Measurements from ENCODE around the gene TBL2. TPM values are rescaled to one million over a fixed set of nuclear protein-coding genes. Genes with fewer than 3 reads are reported as not detected.

The TBL2 gene
- total and polyA plus RNA-seq, 7 experiments from 2014 or later: 19.2 to 40.9 (median 29.0) TPM

DNA sequence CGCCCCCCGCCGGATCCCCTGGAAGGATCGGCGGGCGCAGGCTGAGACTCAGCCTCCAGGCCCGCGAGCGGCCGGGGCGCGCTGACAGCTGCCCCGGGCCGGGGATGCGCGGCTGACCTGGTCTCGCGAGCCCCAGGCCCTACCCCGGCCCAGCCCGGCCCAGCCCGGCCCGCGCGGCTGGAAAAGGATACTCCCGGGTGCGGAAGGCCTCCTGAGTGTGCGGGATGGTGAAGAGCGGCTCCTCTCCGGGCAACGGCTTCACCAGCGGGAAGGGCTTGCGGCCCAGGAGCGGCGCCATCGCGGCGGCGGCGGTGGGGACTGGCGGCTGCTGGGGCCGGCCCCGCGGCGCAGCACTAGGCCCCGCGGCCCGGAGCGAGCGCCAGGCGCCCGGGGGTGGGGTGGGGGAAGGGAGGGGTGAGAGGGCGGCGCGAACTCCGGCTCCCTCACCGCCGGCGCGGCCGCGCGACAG, 56.7 kb downstream of the TBL2 start:
- Histone ChIP-seq H3K27ac (ENCODE audit: low read depth, low read length) (peak overlapping the region; percentile 85), H3K4me3 (ENCODE audit: low read length) (peak overlapping the region; percentile 75), H3K36me3 (ENCODE audit: control insufficient read depth in 2 of 3, insufficient read depth in 3 of 3, low read length in 3 of 3) (peaks cover 0 to 13% (median 0%) of the 10 kb centered on the region in 3 experiments), H3K4me1 (ENCODE audit: control insufficient read depth in 2 of 2, insufficient read depth in 2 of 2, low read length in 2 of 2) (peaks cover 32 to 47% of the 10 kb centered on the region in 2 donors), H3K9me3 (ENCODE audit: control insufficient read depth in 2 of 3, low read length in 3 of 3) (no peaks in the 10 kb centered on the region), H3K27me3 (ENCODE audit: control insufficient read depth in 2 of 2, insufficient read depth in 2 of 2, low read length in 2 of 2) (no peaks in the 10 kb centered on the region)
- DNase-seq (peak in 2 of 9 donors; percentile 12 to 24), ATAC-seq (peak; percentile 46)
- Mint-ChIP-seq H3K27ac (peak overlapping the region in 4 of 9 donors; percentile 95 to 100 (median 97)), H3K9me3 (peaks cover 0 to 2% (median 0%) of the 10 kb centered on the region in 11 donors), H3K36me3 (peaks cover 4 to 23% (median 11%) of the 10 kb centered on the region in 5 donors), H3K4me3 (peak overlapping the region in 9 of 10 donors; percentile 90 to 99 (median 93)), H3K4me1 (peaks cover 54 to 78% (median 68%) of the 10 kb centered on the region in 7 donors), H3K27me3 (no peaks in the 10 kb centered on the region)
- ChIA-PET POLR2A (interaction anchor here (0.5 to 4.2 kb wide), 12 partner anchors 16 to 692 kb away, joined by 3 to 46 read pairs (median 5); partner anchors contain the start of genes ABHD11, BCL7B and TBL2), CTCF (no interaction called here)
- intact Hi-C loops (cut with micrococcal nuclease): loop anchor here (1.0 to 5.0 kb wide), 10 partner anchors 8 to 693 kb away; partner anchors contain the start of genes ABHD11 (in 2 of the 2), BCL7B (in 2 of the 2), BUD23 (in 2 of the 2) and DNAJC30 (in 2 of the 2)

DNA sequence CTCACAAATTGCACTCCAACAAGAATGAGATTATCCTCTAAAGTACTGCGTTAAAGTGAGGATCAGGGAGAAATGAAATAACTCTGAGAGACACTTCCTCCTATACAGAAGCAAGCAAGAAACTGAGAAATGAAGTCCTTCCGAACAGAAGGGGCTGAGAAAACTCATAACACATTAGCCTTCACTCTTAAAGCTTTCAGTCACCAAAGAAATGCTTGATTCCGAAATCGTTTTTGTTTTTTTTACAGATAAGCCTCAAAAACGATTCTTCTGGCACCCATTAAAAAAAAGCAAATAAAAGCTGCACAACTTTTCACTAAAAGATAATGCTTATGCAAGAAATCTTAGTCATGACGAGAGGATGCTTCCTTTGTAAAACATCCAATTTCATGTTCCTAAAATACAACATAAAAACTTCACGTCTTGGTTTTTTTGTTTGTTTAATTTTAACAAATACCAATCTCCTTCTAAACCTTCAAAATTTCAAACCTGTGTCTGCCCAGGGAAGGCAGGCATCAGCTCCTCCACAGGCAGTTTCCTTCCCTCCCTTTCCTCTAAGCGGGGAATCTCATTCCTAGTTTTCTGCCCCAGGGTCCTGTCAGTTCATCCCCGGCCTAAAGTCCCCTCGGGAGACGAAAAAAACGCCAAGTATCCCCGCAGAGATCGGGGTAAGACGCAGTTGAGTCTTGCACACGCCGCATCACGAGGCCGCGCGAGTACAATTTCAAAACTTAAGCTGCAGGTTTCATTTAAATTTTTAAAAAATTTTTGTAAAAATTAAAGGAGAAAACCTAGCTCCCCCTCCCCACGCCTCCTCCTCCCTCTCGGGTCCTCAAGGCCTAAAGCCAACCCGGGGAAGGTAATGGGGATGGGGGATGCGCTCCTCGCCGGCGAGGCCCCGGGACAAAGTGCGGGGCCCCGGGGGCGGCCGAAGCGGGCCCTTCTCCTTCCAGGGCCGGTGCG, 57.4 kb downstream of the TBL2 start:
- H3K27ac Mint-ChIP-seq: peak overlapping the region; percentile 78 to 97 (median 93)
- ChIA-PET CTCF (interaction anchor here (0.6 kb wide), 2 partner anchors 16 to 866 kb away, joined by 3 to 4 read pairs; no protein-coding TSS in a partner anchor), POLR2A (interaction anchor here (0.6 to 4.2 kb wide), 9 partner anchors 36 to 691 kb away, joined by 3 to 46 read pairs (median 8); partner anchors contain the start of genes ABHD11, BCL7B and TBL2)
- H3K36me3 ChIP-seq (ENCODE audit: control insufficient read depth in 2 of 3, insufficient read depth in 3 of 3, low read length in 3 of 3): peaks cover 0 to 20% (median 0%) of the 10 kb centered on the region in 3 experiments
- H3K9me3 ChIP-seq (ENCODE audit: control insufficient read depth in 2 of 3, low read length in 3 of 3): no peaks in the 10 kb centered on the region
- intact Hi-C loops (cut with micrococcal nuclease): loop anchor here in 1 of 2 donors (5.0 kb wide), 1 partner anchor 321 kb away; the partner anchor contains the start of gene METTL27
- H3K4me3 Mint-ChIP-seq: peak overlapping the region; percentile 87 to 98 (median 95)
- H3K27me3 ChIP-seq (ENCODE audit: control insufficient read depth in 2 of 2, insufficient read depth in 2 of 2, low read length in 2 of 2): no peaks in the 10 kb centered on the region
- H3K9me3 Mint-ChIP-seq: peaks cover 0 to 2% (median 0%) of the 10 kb centered on the region in 11 donors
- H3K4me3 ChIP-seq (ENCODE audit: low read length): peak overlapping the region; percentile 75
- DNase-seq (peak in 2 of 9 donors; percentile 6 to 24), ATAC-seq (no peak)
- H3K27me3 Mint-ChIP-seq: no peaks in the 10 kb centered on the region
- H3K4me1 Mint-ChIP-seq: peaks cover 52 to 74% (median 67%) of the 10 kb centered on the region in 7 donors
- H3K4me1 ChIP-seq (ENCODE audit: control insufficient read depth in 2 of 2, insufficient read depth in 2 of 2, low read length in 2 of 2): peaks cover 32 to 47% of the 10 kb centered on the region in 2 donors
- H3K36me3 Mint-ChIP-seq: peaks cover 4 to 23% (median 11%) of the 10 kb centered on the region in 5 donors
- peak overlapping the region; percentile 85 for H3K27ac ChIP-seq (ENCODE audit: low read depth, low read length)

DNA sequence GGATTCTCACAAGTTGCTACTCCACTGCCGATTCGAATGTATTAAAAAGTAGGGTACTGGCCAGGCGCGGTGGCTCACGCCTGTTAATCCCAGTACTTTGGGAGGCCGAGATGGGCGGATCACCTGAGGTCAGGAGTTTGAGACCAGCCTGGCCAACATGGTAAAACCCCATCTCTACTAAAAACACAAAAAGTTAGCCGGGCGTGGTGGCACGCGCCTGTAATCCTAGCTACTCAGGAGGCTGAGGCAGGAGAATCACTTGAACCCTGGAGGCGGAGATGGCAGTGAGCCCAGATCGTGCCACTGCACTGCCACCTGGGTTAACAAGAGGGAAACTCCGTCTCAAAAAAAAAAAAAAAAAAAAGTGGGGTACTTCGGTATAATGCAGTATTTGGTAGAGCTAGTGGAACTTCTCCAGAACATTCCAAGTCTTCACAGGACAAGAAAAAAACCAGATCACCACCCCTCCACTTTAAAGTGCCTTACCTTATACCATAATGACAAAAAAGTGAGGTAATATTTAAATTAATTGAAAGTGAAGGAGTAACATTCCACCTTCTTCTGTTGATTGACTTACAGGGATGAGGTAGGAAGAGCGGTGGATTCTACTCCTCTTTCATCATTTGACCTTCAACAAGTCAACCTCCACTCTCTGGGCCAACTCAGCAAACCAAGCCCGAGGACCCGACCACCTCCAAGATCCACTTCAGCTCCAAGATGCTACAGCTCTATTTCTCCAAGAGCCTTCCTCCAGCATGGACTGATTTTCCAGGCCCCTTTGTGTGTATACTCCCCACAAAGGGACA, 58.3 kb downstream of the TBL2 start:
- Mint-ChIP-seq H3K4me1 (peaks cover 44 to 67% (median 60%) of the 10 kb centered on the region in 7 donors), H3K4me3 (peak overlapping the region; percentile 87 to 98 (median 95)), H3K36me3 (peaks cover 5 to 24% (median 13%) of the 10 kb centered on the region in 5 donors), H3K27ac (peak overlapping the region; percentile 78 to 97 (median 93)), H3K27me3 (no peaks in the 10 kb centered on the region), H3K9me3 (peaks cover 0 to 2% (median 0%) of the 10 kb centered on the region in 11 donors)
- peak overlapping the region; percentile 85 for H3K27ac ChIP-seq (ENCODE audit: low read depth, low read length)
- POLR2A ChIA-PET: interaction anchor here (1.2 to 4.2 kb wide), 4 partner anchors 27 to 57 kb away, joined by 3 to 46 read pairs (median 20); partner anchors contain the start of genes BCL7B and TBL2
- CTCF ChIA-PET: interaction anchor here (0.6 kb wide), 2 partner anchors 15 to 867 kb away, joined by 3 to 4 read pairs; no protein-coding TSS in a partner anchor
- DNase-seq: peak in 2 of 9 donors; percentile 17 to 36
- no peaks in the 10 kb centered on the region for H3K9me3 ChIP-seq (ENCODE audit: control insufficient read depth in 2 of 3, low read length in 3 of 3)
- H3K4me1 ChIP-seq (ENCODE audit: control insufficient read depth in 2 of 2, insufficient read depth in 2 of 2, low read length in 2 of 2): peaks cover 27 to 39% of the 10 kb centered on the region in 2 donors
- H3K4me3 ChIP-seq (ENCODE audit: low read length): peak overlapping the region; percentile 75
- ATAC-seq: no peak
- intact Hi-C loops (cut with micrococcal nuclease): loop anchor here in 1 of 2 donors (5.0 kb wide), 1 partner anchor 322 kb away; the partner anchor contains the start of gene METTL27
- H3K27me3 ChIP-seq (ENCODE audit: control insufficient read depth in 2 of 2, insufficient read depth in 2 of 2, low read length in 2 of 2): no peaks in the 10 kb centered on the region
- H3K36me3 ChIP-seq (ENCODE audit: control insufficient read depth in 2 of 3, insufficient read depth in 3 of 3, low read length in 3 of 3): peaks cover 0 to 29% (median 6%) of the 10 kb centered on the region in 3 experiments

GRCh38 chr7:73518470-73518869, 59.9 kb downstream of the TBL2 start:
- Mint-ChIP-seq H3K27ac (peak overlapping the region in 8 of 9 donors; percentile 1 to 93 (median 56)), H3K4me1 (peaks cover 43 to 71% (median 62%) of the 10 kb centered on the region in 7 donors), H3K27me3 (no peaks in the 10 kb centered on the region), H3K4me3 (peak overlapping the region; percentile 26 to 98 (median 88)), H3K9me3 (peaks cover 0 to 2% (median 0%) of the 10 kb centered on the region in 11 donors), H3K36me3 (peaks cover 6 to 32% (median 17%) of the 10 kb centered on the region in 5 donors)
- CTCF ChIA-PET: interaction anchor here (0.8 kb wide), 1 partner anchor 13 kb away, joined by 3 read pairs; no protein-coding TSS in a partner anchor
- H3K4me3 ChIP-seq (ENCODE audit: low read length): no peak overlapping the region
- intact Hi-C loops (cut with micrococcal nuclease): no loop called here
- H3K27me3 ChIP-seq (ENCODE audit: control insufficient read depth in 2 of 2, insufficient read depth in 2 of 2, low read length in 2 of 2): no peaks in the 10 kb centered on the region
- DNase-seq: no peak
- ATAC-seq: no peak
- no peaks in the 10 kb centered on the region for H3K9me3 ChIP-seq (ENCODE audit: control insufficient read depth in 2 of 3, low read length in 3 of 3)
- peaks cover 27 to 29% of the 10 kb centered on the region in 2 donors for H3K4me1 ChIP-seq (ENCODE audit: control insufficient read depth in 2 of 2, insufficient read depth in 2 of 2, low read length in 2 of 2)
- H3K36me3 ChIP-seq (ENCODE audit: control insufficient read depth in 2 of 3, insufficient read depth in 3 of 3, low read length in 3 of 3): peaks cover 0 to 40% (median 6%) of the 10 kb centered on the region in 3 experiments
- H3K27ac ChIP-seq (ENCODE audit: low read depth, low read length): no peak overlapping the region
- POLR2A ChIA-PET: interaction anchor here (0.8 to 1.6 kb wide), 4 partner anchors 11 to 191 kb away, joined by 3 to 4 read pairs (median 3); no protein-coding TSS in a partner anchor
